ENCODE results near the gene MTFMT.

DNA sequence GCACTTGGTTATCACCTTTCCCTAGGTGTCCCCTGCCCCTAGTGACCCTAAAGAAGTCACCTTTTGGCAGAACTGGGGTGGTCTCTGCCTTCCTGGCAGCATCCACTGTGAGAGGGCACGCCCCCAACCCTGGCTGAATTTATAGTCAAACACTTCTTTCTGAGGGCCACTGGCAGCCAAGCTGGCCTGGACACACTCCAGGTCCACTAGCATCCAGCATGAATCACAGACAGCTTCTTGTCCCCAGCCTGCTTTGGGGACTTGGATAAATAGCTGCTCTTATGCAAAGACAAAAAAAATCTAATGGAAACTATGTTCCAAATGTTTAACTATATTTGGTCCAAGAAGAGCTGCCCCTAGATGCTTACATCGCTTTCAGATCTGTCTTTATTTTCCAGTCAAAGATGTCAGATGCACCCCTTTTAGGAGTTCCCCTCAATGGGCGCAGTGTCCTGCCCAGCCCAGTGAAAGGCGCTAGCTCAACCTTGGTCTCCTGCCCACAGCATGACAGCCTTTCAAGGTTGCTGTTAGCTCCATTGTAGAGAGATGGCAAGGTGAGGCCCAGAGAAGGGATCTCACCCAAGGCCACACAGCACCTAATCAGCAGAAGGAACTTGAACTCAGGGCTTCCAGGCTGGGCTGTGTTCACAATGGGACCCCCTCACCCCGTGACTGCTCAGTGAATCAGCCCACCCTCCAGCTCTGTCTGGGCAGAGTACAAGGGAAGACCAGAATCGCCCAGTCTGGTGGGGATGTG lies 31.4 kb upstream of the MTFMT start:
- TF ChIP-seq, protein P1, sequence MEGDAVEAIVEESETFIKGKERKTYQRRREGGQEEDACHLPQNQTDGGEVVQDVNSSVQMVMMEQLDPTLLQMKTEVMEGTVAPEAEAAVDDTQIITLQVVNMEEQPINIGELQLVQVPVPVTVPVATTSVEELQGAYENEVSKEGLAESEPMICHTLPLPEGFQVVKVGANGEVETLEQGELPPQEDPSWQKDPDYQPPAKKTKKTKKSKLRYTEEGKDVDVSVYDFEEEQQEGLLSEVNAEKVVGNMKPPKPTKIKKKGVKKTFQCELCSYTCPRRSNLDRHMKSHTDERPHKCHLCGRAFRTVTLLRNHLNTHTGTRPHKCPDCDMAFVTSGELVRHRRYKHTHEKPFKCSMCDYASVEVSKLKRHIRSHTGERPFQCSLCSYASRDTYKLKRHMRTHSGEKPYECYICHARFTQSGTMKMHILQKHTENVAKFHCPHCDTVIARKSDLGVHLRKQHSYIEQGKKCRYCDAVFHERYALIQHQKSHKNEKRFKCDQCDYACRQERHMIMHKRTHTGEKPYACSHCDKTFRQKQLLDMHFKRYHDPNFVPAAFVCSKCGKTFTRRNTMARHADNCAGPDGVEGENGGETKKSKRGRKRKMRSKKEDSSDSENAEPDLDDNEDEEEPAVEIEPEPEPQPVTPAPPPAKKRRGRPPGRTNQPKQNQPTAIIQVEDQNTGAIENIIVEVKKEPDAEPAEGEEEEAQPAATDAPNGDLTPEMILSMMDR (conservative IDR thresholded peaks at IDR 0.05; ENCODE audit: low read depth in 2 of 2), result peak; percentile 15 to 41; a peak in 3 of 4 replicates
- TF ChIP-seq POLR2AphosphoS5 (IDR thresholded peaks at IDR 0.05; ENCODE audit: low read depth), result no peak
- TF ChIP-seq, protein P2, sequence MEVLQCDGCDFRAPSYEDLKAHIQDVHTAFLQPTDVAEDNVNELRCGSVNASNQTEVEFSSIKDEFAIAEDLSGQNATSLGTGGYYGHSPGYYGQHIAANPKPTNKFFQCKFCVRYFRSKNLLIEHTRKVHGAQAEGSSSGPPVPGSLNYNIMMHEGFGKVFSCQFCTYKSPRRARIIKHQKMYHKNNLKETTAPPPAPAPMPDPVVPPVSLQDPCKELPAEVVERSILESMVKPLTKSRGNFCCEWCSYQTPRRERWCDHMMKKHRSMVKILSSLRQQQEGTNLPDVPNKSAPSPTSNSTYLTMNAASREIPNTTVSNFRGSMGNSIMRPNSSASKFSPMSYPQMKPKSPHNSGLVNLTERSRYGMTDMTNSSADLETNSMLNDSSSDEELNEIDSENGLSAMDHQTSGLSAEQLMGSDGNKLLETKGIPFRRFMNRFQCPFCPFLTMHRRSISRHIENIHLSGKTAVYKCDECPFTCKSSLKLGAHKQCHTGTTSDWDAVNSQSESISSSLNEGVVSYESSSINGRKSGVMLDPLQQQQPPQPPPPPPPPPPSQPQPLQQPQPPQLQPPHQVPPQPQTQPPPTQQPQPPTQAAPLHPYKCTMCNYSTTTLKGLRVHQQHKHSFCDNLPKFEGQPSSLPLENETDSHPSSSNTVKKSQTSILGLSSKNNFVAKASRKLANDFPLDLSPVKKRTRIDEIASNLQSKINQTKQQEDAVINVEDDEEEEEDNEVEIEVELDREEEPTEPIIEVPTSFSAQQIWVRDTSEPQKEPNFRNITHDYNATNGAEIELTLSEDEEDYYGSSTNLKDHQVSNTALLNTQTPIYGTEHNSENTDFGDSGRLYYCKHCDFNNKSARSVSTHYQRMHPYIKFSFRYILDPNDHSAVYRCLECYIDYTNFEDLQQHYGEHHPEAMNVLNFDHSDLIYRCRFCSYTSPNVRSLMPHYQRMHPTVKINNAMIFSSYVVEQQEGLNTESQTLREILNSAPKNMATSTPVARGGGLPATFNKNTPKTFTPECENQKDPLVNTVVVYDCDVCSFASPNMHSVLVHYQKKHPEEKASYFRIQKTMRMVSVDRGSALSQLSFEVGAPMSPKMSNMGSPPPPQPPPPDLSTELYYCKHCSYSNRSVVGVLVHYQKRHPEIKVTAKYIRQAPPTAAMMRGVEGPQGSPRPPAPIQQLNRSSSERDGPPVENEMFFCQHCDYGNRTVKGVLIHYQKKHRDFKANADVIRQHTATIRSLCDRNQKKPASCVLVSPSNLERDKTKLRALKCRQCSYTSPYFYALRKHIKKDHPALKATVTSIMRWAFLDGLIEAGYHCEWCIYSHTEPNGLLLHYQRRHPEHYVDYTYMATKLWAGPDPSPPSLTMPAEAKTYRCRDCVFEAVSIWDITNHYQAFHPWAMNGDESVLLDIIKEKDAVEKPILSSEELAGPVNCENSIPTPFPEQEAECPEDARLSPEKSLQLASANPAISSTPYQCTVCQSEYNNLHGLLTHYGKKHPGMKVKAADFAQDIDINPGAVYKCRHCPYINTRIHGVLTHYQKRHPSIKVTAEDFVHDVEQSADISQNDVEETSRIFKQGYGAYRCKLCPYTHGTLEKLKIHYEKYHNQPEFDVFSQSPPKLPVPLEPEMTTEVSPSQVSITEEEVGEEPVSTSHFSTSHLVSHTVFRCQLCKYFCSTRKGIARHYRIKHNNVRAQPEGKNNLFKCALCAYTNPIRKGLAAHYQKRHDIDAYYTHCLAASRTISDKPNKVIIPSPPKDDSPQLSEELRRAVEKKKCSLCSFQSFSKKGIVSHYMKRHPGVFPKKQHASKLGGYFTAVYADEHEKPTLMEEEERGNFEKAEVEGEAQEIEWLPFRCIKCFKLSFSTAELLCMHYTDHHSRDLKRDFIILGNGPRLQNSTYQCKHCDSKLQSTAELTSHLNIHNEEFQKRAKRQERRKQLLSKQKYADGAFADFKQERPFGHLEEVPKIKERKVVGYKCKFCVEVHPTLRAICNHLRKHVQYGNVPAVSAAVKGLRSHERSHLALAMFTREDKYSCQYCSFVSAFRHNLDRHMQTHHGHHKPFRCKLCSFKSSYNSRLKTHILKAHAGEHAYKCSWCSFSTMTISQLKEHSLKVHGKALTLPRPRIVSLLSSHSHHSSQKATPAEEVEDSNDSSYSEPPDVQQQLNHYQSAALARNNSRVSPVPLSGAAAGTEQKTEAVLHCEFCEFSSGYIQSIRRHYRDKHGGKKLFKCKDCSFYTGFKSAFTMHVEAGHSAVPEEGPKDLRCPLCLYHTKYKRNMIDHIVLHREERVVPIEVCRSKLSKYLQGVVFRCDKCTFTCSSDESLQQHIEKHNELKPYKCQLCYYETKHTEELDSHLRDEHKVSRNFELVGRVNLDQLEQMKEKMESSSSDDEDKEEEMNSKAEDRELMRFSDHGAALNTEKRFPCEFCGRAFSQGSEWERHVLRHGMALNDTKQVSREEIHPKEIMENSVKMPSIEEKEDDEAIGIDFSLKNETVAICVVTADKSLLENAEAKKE (CRISPR knock-in tag; IDR thresholded peaks at IDR 0.05), result no peak
- no peak for TF ChIP-seq REST (IDR thresholded peaks at IDR 0.05; ENCODE audit: unreplicated experiment)
- TF ChIP-seq EZH2 (IDR thresholded peaks at IDR 0.05; ENCODE audit: low read depth, unreplicated experiment), result no peak
- TF ChIP-seq, protein P3, sequence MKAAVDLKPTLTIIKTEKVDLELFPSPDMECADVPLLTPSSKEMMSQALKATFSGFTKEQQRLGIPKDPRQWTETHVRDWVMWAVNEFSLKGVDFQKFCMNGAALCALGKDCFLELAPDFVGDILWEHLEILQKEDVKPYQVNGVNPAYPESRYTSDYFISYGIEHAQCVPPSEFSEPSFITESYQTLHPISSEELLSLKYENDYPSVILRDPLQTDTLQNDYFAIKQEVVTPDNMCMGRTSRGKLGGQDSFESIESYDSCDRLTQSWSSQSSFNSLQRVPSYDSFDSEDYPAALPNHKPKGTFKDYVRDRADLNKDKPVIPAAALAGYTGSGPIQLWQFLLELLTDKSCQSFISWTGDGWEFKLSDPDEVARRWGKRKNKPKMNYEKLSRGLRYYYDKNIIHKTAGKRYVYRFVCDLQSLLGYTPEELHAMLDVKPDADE (IDR thresholded peaks at IDR 0.05), result no peak
- TF ChIP-seq ZNF114 (CRISPR knock-in tag; IDR thresholded peaks at IDR 0.05), result no peak
